ACC112 (cell line): Measurements from ENCODE around the gene AGAP3.
"Not testable (repeated sequence)": the region's sequence is repeated elsewhere in the genome, so short reads cannot be mapped to it uniquely, and the experiment has no call there.

Experiments
- H2AFZ ChIP-seq: fragments of 200-600 bp; sonication (generic); one replicate; pipeline ENCODE4 v1.6.0; 2017; ENCODE audit warnings: antibody characterized with exemption, low read length; ENCODE audit not compliant: unreplicated experiment
- H3K27ac ChIP-seq: fragments of 200-600 bp; sonication (generic); 2 replicates; pipeline ENCODE4 v1.5.1; 2014; ENCODE audit warnings: low read depth, mild to moderate bottlenecking, antibody characterized with exemption, low read length, moderate library complexity
- H3K27me3 ChIP-seq: fragments of 200-600 bp; sonication (generic); 2 replicates; pipeline ENCODE4 v1.6.1; 2014; ENCODE audit warnings: mild to moderate bottlenecking, antibody characterized with exemption, low read length, moderate library complexity, mixed read lengths; ENCODE audit not compliant: insufficient read depth
- H3K36me3 ChIP-seq: fragments of 200-600 bp; sonication (generic); 2 replicates; pipeline ENCODE4 v1.6.1; 2016; ENCODE audit warnings: mild to moderate bottlenecking, antibody characterized with exemption, low read length, moderate library complexity, mixed read lengths; ENCODE audit not compliant: insufficient read depth
- H3K4me1 ChIP-seq: fragments of 200-600 bp; sonication (generic); one replicate; pipeline ENCODE4 v1.6.1; 2016; ENCODE audit warnings: low read length, mixed read lengths; ENCODE audit not compliant: insufficient read depth, unreplicated experiment, control insufficient read depth
- H3K4me3 ChIP-seq: fragments of 200-600 bp; sonication (generic); 2 replicates; pipeline ENCODE4 v1.5.1; 2014; ENCODE audit warnings: mild to moderate bottlenecking, low read depth, low read length
- H3K79me2 ChIP-seq: fragments of 200-600 bp; sonication (generic); one replicate; pipeline ENCODE4 v1.6.0; 2016; ENCODE audit warnings: low read length; ENCODE audit not compliant: control insufficient read depth, unreplicated experiment, insufficient read depth

Gene AGAP3

DNA sequence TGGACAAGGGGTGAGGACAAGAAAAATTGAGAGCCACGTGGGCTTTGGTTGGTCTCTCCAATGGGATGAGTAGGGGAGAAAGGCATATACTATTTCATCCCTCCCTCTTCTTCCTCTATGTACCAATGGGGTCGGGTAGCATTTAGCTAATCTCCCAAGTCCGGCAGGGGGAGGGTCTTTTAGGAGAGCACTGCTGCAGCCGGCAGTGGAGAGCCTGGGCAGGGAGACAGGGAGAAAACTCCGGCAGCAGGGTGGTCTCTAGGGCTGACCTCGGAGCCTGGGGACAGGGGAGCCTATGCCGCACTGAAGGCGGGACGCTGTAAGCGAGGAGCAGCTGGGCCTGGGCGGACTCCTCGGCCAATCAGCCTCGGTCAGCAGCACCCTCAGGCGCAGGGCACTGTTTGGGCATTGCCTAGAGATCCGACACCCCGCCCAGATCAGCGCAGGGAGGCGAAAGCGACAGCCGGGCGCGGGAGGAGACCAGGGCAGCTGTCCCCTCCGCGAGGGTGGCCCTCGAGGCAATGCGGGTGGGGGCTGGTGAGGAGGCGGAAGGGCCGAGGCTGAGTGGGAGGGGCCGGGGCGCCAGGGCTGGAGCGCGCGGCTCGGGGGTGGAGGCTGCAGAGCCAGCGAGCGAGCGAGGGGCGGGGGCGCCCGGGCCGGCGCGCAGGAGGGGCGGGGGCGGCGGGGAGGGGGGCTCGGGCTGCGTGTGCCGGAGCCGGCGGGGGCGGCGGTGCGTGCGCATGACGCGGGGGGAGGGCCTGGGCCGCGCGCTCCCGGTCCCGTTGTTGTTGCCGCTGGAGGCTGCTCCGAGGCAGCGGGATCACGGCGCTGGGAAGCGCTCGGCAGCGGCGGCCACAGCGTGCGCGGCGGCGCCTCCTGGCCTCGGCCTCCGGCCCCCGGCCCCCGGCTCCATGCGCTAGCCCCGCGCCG, at the start of gene AGAP3:
AGAP3 (plus strand) TSS at position 785 of the 930 bp plus-strand sequence. CDS start 267 bp downstream, outside the sequence.
- peaks cover 32% of the 10 kb centered on the region for H3K4me1 ChIP-seq
- no peak within 1 kb of the TSS for H2AFZ ChIP-seq
- peak within 1 kb of the TSS; percentile 98 for H3K4me3 ChIP-seq
- H3K79me2 ChIP-seq: peaks cover 55% of the 10 kb centered on the region
- no peaks in the 10 kb centered on the region for H3K27me3 ChIP-seq
- H3K27ac ChIP-seq: peak within 1 kb of the TSS; percentile 25; the same call in 1 of the 2 replicates
- H3K36me3 ChIP-seq: no peaks in the 10 kb centered on the region

DNA sequence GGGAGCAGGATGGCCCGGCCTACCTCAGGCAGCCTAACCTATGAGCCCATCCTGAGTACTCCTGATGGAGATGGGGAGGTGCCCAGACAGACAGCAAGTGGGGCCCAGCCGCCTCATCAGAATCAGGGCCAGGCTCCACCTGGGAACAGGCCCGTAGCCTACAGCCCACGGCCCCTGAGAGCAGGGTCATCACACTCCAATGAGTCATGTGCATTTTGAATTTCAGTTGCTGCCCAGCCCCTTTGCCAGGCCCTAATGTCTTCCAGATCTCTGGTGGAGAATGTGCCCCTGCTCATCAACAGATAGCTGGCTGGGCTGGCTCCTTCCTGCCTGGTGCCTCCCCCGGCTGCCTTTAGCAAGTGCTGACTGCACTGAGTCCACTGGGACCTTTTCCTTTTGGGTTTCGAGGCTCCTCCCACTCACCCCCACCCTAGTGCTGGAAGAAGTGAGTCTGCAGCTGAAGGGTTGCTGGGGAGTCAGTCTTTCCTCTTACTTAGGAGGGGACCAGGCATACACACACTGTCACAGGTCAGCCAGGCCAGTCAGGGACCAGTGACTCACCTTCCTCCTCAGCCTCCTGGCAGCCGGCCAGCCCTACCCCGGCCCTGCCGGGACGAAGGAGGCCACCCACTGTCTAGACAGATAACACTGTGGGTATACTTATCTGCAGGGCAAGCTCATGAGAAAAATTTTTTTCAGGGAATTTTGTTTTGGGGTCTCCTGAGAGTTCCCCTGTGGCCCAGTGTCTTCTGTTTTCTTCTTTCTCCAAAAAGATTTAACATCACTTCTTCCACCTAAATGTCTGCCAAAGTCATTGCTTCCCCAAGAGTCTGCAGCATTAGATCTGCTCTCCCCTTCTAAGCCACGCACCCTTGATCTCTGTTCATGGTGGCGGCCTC, 47.1 kb upstream of the AGAP3 start:
- no peaks in the 10 kb centered on the region for H3K79me2 ChIP-seq
- H3K4me3 ChIP-seq: peak overlapping the region; percentile 12; the same call in 1 of the 2 replicates
- H3K27me3 ChIP-seq: no peaks in the 10 kb centered on the region
- peak overlapping the region; percentile 95 for H3K27ac ChIP-seq
- peaks cover 26% of the 10 kb centered on the region for H3K4me1 ChIP-seq
- H2AFZ ChIP-seq: no peak overlapping the region
- H3K36me3 ChIP-seq: peaks cover 4% of the 10 kb centered on the region; the same call in 1 of the 2 replicates

DNA sequence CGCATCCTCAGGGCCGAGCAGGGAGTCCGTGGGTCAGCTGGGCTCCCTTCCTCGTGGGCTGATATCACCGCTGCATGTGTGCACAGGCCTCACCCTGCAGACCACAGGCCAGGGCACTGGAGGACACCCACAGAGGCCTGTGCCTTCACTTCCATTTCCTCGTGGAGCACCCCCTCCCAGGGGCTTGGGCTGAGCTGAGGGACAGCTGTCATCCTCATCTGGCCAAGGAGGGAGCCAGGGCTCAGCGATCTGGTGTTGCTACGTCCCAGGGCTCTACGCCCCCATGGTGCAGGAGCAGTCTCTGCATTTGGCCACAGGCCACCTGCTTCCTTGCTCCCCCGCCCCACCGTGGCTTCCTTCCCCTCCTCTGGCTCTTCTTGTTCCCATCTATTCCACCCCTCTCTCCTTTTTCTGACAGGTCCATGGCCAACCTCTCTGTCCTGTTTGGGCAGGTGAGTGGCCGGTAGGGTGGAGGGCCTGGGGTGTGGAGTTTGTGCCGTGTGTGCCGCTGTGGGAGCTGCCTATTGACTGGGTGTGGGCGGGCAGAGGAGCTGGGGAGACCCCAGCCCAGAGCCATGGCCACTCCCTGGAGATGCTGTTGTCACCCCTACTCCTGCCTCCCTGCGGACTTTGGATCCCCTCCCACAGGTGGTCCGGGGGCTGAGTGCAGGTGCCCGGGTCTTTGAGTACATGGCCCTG, 46.3 kb upstream of the AGAP3 start:
- H3K27ac ChIP-seq: peak overlapping the region; percentile 55
- H2AFZ ChIP-seq: no peak overlapping the region
- H3K79me2 ChIP-seq: no peaks in the 10 kb centered on the region
- peaks cover 26% of the 10 kb centered on the region for H3K4me1 ChIP-seq
- H3K36me3 ChIP-seq: peaks cover 4% of the 10 kb centered on the region; the same call in 1 of the 2 replicates
- H3K4me3 ChIP-seq: no peak overlapping the region
- H3K27me3 ChIP-seq: no peaks in the 10 kb centered on the region

DNA sequence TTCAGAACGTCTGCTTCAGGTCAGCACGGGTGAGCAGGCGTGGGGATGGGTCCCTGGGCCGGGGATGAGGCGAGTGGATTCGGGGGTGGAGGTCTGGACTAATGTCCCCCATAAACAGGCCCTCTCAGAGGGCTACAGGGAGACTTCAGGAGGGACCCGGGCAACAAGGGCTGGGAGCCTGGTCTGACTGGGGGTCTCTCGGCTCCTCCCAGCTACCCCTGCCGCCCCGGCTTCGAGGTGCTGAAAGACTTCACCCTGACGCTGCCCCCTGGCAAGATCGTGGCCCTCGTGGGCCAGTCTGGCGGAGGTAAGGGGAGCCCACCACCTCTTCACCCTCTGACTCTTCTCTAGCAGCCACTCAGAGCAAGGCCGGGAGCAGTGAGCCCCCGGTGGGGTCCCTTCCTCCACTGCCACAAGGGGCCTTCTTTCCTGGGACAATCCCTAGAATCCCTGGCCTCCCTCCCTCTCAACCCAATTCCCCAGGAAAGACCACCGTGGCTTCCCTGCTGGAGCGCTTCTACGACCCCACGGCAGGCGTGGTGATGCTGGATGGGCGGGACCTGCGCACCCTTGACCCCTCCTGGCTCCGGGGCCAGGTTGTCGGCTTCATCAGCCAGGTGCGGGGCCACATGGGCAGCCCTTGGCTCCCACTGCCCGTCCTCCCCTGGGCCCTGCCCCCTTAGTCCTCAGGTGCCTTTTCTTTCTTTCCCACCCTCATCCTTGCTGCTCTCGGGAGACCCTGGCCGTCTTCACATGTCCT, 45.5 kb upstream of the AGAP3 start:
- Histone ChIP-seq H3K4me1 (peaks cover 26% of the 10 kb centered on the region), H3K4me3 (no peak overlapping the region), H3K27me3 (no peaks in the 10 kb centered on the region), H2AFZ (no peak overlapping the region), H3K27ac (no peak overlapping the region), H3K36me3 (peaks cover 4% of the 10 kb centered on the region; the same call in 1 of the 2 replicates), H3K79me2 (no peaks in the 10 kb centered on the region)

DNA sequence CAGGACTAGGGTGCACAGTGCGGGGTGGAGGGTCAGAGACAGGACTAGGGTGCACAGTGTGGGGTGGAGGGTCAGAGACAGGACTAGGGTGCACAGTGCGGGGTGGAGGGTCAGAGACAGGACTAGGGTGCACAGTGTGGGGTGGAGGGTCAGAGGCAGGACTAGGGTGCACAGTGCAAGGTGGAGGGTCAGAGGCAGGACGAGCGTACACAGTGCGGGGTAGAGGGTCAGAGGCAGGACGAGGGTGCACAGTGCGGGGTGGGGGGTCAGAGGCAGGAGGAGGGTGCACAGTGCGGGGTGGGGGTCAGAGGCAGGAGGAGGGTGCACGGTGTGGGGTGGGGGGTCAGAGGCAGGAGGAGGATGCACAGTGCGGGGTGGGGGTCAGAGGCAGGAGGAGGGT, 42.8 kb upstream of the AGAP3 start:
- not testable (repeated sequence) for H3K27me3 ChIP-seq, H2AFZ ChIP-seq, H3K79me2 ChIP-seq, H3K4me3 ChIP-seq, H3K36me3 ChIP-seq, H3K27ac ChIP-seq
- H3K4me1 ChIP-seq: peaks cover 31% of the 10 kb centered on the region

DNA sequence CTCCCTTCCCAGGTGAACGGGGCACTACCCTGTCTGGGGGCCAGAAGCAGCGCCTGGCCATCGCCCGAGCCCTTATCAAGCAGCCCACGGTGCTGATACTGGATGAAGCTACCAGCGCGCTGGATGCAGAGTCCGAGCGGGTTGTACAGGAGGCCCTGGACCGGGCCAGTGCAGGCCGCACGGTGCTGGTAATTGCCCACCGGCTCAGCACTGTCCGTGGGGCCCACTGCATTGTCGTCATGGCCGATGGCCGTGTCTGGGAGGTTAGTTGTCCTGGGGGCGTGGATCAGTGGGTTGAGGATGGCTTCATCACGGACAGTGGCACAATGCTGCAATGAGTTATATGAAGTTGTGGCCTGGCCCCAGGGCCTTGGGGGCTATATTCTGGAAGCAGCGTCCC, 42.3 kb upstream of the AGAP3 start:
- Histone ChIP-seq H3K4me3 (no peak overlapping the region), H3K79me2 (no peaks in the 10 kb centered on the region), H3K4me1 (peaks cover 26% of the 10 kb centered on the region), H3K36me3 (no peaks in the 10 kb centered on the region), H3K27me3 (no peaks in the 10 kb centered on the region), H3K27ac (no peak overlapping the region), H2AFZ (no peak overlapping the region)

DNA sequence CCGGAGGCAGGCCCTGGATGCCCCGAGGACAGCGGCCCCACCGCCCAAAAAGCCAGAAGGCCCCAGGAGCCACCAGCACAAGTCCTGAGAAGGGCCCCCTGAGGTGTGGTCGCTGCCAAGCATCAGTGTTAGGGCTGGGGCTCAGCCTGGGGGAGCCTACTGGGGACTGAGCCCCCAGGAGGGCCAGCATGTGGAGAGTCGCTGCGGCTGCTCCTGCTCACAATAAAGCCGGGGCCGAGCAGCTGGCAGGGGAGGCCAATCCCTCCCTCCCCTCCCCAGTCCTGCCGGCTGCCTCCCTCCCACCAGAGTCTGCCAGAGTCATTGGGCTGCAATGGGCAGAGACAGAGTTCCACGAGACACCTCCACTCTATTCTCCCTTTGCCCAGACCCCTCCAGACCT, 41.0 kb upstream of the AGAP3 start:
- no peaks in the 10 kb centered on the region for H3K79me2 ChIP-seq
- no peak overlapping the region for H3K27ac ChIP-seq

DNA sequence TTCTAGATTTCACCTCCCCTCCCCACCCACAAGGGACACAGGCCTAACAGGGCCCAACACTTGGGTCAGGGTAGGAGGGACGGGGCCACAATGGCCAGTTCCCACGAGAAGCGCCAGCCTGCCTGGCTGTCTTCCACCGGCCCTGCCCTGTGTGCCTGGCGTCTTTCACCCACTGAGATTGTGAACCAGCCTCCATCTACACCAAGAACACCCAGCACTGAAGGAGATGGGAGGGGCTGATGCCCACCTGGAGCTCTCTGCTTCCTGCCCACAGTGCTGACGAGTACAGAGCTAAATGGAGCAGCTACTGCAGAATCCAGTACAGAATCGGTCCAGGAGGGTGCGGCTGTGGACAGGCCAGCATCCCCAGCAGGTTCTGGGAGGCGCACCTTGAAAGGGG, 40.3 kb upstream of the AGAP3 start:
- no peak overlapping the region for H2AFZ ChIP-seq
- H3K36me3 ChIP-seq: no peaks in the 10 kb centered on the region
- no peak overlapping the region for H3K4me3 ChIP-seq
- peaks cover 13% of the 10 kb centered on the region for H3K4me1 ChIP-seq
- no peak overlapping the region for H3K27ac ChIP-seq
- H3K27me3 ChIP-seq: peaks cover 4% of the 10 kb centered on the region; the same call in 1 of the 2 replicates
- no peaks in the 10 kb centered on the region for H3K79me2 ChIP-seq

More for the DNA sequence above, 41.0 kb upstream of the AGAP3 start:
- H3K27me3 ChIP-seq: no peaks in the 10 kb centered on the region
- H2AFZ ChIP-seq: no peak overlapping the region
- H3K36me3 ChIP-seq: no peaks in the 10 kb centered on the region
- H3K4me3 ChIP-seq: no peak overlapping the region
- H3K4me1 ChIP-seq: peaks cover 15% of the 10 kb centered on the region

DNA sequence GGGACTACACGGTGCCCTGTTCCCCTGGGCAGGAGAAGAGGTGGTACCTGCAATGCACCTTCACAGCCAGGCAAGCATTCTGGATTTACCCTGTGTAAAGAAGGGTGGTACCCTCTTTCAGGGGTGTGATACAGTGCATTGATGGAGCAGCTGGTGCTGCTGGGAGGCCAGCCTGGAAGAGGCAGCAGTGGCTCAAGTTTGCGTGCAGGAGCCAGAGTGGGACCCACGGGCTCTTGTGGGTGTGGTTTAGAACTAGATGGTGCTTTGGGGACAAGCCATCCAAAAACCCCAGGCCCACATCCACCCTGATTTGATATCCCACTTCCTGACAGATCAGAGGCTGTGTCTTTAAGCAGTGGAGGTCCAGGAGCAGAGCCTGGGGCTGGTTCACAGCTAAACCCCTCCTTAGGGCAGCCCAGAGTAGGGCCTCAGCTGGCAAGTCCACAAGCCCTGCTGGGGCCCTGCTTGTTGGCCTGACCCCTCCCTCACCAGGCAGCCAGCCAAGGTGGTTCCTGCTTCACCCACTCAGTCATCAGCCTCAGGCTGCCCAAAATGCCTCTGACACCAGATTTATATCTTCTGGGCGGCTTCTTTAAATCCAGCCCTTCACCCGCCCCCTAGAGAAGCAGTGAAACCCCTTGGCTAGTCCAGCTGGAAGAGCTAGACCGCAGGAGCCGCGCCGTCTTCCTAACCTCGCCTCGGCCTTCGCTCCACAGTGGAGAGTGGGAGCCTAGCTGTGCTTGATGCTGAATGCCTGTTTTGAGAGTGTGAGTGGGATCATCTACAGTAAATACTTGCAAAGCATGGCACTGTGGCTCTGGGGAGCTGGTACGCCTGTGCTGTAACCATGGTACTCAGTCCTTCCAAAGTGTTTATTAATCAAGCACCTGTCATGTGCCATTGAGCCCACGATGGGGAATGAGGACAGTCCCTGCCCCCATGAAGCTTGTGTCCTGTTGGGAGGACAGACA, 39.4 kb upstream of the AGAP3 start:
- peaks cover 4% of the 10 kb centered on the region; the same call in 1 of the 2 replicates for H3K27me3 ChIP-seq
- H2AFZ ChIP-seq: no peak overlapping the region
- no peaks in the 10 kb centered on the region for H3K36me3 ChIP-seq
- peaks cover 13% of the 10 kb centered on the region for H3K4me1 ChIP-seq
- H3K79me2 ChIP-seq: no peaks in the 10 kb centered on the region
- no peak overlapping the region for H3K27ac ChIP-seq
- H3K4me3 ChIP-seq: no peak overlapping the region
